Neural progenitor cell (in vitro differentiated cells): ENCODE results near the gene PLA2G1B.

Source experiments
- EZH2 ChIP-seq: fragments of 200-600 bp; sonication (generic); IDR thresholded peaks from 2 replicates; pipeline ENCODE4 v1.6.1; 2017; ENCODE audit warnings: antibody characterized with exemption, mild to moderate bottlenecking, moderate library complexity
- EZH2phosphoT487 ChIP-seq: fragments of 200-600 bp; sonication (generic); IDR thresholded peaks from 2 replicates; pipeline ENCODE4 v1.6.1; 2017; ENCODE audit warnings: antibody characterized with exemption
- TF ChIP-seq, protein P1 (sequence below): fragments of 200-600 bp; sonication (generic); IDR thresholded peaks from 2 replicates; pipeline ENCODE4 v1.5.1; 2017; ENCODE audit warnings: antibody characterized with exemption, mild to moderate bottlenecking

GRCh38 chr12:120366341-120366705, 38.7 kb upstream of the PLA2G1B start:
- TF ChIP-seq, protein P1, sequence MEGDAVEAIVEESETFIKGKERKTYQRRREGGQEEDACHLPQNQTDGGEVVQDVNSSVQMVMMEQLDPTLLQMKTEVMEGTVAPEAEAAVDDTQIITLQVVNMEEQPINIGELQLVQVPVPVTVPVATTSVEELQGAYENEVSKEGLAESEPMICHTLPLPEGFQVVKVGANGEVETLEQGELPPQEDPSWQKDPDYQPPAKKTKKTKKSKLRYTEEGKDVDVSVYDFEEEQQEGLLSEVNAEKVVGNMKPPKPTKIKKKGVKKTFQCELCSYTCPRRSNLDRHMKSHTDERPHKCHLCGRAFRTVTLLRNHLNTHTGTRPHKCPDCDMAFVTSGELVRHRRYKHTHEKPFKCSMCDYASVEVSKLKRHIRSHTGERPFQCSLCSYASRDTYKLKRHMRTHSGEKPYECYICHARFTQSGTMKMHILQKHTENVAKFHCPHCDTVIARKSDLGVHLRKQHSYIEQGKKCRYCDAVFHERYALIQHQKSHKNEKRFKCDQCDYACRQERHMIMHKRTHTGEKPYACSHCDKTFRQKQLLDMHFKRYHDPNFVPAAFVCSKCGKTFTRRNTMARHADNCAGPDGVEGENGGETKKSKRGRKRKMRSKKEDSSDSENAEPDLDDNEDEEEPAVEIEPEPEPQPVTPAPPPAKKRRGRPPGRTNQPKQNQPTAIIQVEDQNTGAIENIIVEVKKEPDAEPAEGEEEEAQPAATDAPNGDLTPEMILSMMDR: no peak
- no peak for TF ChIP-seq EZH2
- no peak for TF ChIP-seq EZH2phosphoT487
